GM12878 (cell line): ENCODE measurements around the gene CFC1.
"Not testable (repeated sequence)": the region's sequence is repeated elsewhere in the genome, so short reads cannot be mapped to it uniquely, and the experiment has no call there.

Experiments
- CREB1 ChIP-seq: IDR thresholded peaks from 2 replicates; pipeline ENCODE4 v1.6.1; 2012; ENCODE audit warnings: low read depth, mild to moderate bottlenecking, inconsistent platforms
- CTCF ChIP-seq, 3 experiments: IDR thresholded peaks in 2 of 3; conservative IDR thresholded peaks in 1 of 3; 2 replicates each; pipeline ENCODE4 v1.5.1; 2011; ENCODE audit warnings: low read depth in 3 of 3, low read length in 3 of 3, mild to moderate bottlenecking in 3 of 3, control low read depth in 2 of 3, moderate library complexity in 2 of 3, inconsistent platforms in 1 of 3, mixed read lengths in 1 of 3; ENCODE audit not compliant: control insufficient read depth in 2 of 3, insufficient read depth in 1 of 3; ENCODE audit errors: extremely low read depth in 1 of 3
- MXI1 ChIP-seq: fragments of 150-350 bp; IDR thresholded peaks from 2 replicates; pipeline ENCODE4 v1.6.1; 2011; ENCODE audit warnings: low read depth, mild to moderate bottlenecking, inconsistent platforms, low read length, improper control_type of control experiment
- POLR2A ChIP-seq: IDR thresholded peaks from 2 replicates; pipeline ENCODE4 v1.6.1; 2011; ENCODE audit warnings: low read depth, mild to moderate bottlenecking, low read length
- RAD21 ChIP-seq: IDR thresholded peaks from 2 replicates; pipeline ENCODE4 v1.6.1; 2011; ENCODE audit warnings: mild to moderate bottlenecking, low read depth, low read length, moderate library complexity; ENCODE audit not compliant: insufficient read depth
- RCOR1 ChIP-seq: conservative IDR thresholded peaks from 2 replicates; pipeline ENCODE4 v1.6.1; 2012; ENCODE audit warnings: low read depth, low read length, improper control_type of control experiment
- TARDBP ChIP-seq: IDR thresholded peaks from 2 replicates; pipeline ENCODE4 v1.6.1; 2016; ENCODE audit warnings: borderline replicate concordance

DNA sequence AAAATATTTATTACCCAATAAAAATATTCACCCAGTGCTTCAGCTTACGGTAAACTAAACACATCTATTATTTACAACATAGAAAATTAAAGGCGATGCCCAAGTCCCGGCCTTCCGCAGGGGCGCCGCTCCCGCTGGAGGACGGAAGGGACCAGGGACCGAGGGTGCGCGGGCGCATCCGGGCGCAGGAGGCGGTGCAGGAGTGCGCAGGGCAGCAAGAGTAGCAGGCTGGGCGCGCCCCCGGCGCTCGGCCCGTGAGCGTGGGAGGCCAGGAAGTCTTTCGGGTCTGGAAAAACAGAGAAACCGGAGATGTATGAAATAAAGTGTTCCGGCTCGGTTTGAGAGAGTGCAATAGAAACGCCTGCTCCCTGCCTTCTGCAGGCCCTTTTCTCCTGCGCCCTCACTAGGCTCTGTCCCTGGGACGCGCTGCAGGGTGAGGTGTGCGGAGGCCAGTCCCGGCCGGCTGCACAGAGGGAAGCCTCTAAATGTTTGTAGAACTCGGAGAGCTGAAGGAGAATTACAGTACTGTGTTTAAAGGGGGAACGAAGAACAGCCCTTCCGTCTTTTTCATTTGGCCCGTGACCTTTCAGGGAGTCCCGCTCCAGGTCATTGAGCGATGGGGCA, 6.5 kb downstream of the CFC1 start:
- TF ChIP-seq CTCF (IDR thresholded peaks at IDR 0.05 in 2 of 3, conservative IDR thresholded peaks at IDR 0.05 in 1 of 3; ENCODE audit: control insufficient read depth in 2 of 3, extremely low read depth in 1 of 3, insufficient read depth in 1 of 3, low read depth in 3 of 3, low read length in 3 of 3); CREB1; RAD21; POLR2A; MXI1; RCOR1; TARDBP: not testable (repeated sequence)
